Measurements from ENCODE around the gene ANGPTL1. TPM values are rescaled to one million over a fixed set of nuclear protein-coding genes. Genes with fewer than 3 reads are reported as not detected.

The ANGPTL1 gene
- polyA plus RNA-seq, 1 experiment, result 0.28 TPM

- no peaks in the 10 kb centered on the region for H3K36me3 ChIP-seq (ENCODE audit: control insufficient read depth, insufficient read depth, low read length)
- H3K27me3 ChIP-seq (ENCODE audit: control insufficient read depth, insufficient read depth, low read length), result no peaks in the 10 kb centered on the region
- POLR2A ChIA-PET, result no interaction called here
- no peak for DNase-seq (ENCODE audit: low read depth)
- H3K4me3 ChIP-seq (ENCODE audit: low read depth, low read length), result no peak overlapping the region
- CTCF ChIA-PET, result no interaction called here
- TF ChIP-seq CTCF (IDR thresholded peaks at IDR 0.05; ENCODE audit: insufficient read depth, low read depth, low read length), result no peak
Measured at GRCh38 chr1:178844436-178844835, 26.4 kb downstream of the ANGPTL1 start.

GRCh38 chr1:178825167-178825566, 45.7 kb downstream of the ANGPTL1 start:
- H3K36me3 ChIP-seq (ENCODE audit: control insufficient read depth, insufficient read depth, low read length), result no peaks in the 10 kb centered on the region; the same call in 1 of the 2 replicates
- POLR2A ChIA-PET, result no interaction called here
- DNase-seq (ENCODE audit: low read depth), result no peak
- TF ChIP-seq CTCF (IDR thresholded peaks at IDR 0.05; ENCODE audit: insufficient read depth, low read depth, low read length), result no peak
- CTCF ChIA-PET, result interaction anchor here (1.2 kb wide), 1 partner anchor 9 kb away, joined by 3 read pairs; no protein-coding TSS in a partner anchor
- H3K4me3 ChIP-seq (ENCODE audit: low read depth, low read length), result no peak overlapping the region
- no peaks in the 10 kb centered on the region for H3K27me3 ChIP-seq (ENCODE audit: control insufficient read depth, insufficient read depth, low read length)

GRCh38 chr1:178821134-178821866, 49.6 kb downstream of the ANGPTL1 start:
- no peak for TF ChIP-seq CTCF (IDR thresholded peaks at IDR 0.05; ENCODE audit: insufficient read depth, low read depth, low read length)
- no peak for DNase-seq (ENCODE audit: low read depth)
- CTCF ChIA-PET, result interaction anchor here (0.6 kb wide), 1 partner anchor 564 kb away, joined by 4 read pairs; no protein-coding TSS in a partner anchor
- no peaks in the 10 kb centered on the region for H3K27me3 ChIP-seq (ENCODE audit: control insufficient read depth, insufficient read depth, low read length)
- POLR2A ChIA-PET, result no interaction called here
- no peaks in the 10 kb centered on the region; the same call in none of the 2 replicates for H3K36me3 ChIP-seq (ENCODE audit: control insufficient read depth, insufficient read depth, low read length)
- H3K4me3 ChIP-seq (ENCODE audit: low read depth, low read length), result no peak overlapping the region

- no peak overlapping the region for H3K4me3 ChIP-seq (ENCODE audit: low read depth, low read length)
- POLR2A ChIA-PET, result no interaction called here
- H3K27me3 ChIP-seq (ENCODE audit: control insufficient read depth, insufficient read depth, low read length), result no peaks in the 10 kb centered on the region
- TF ChIP-seq CTCF (IDR thresholded peaks at IDR 0.05; ENCODE audit: insufficient read depth, low read depth, low read length), result no peak
- H3K36me3 ChIP-seq (ENCODE audit: control insufficient read depth, insufficient read depth, low read length), result no peaks in the 10 kb centered on the region; the same call in none of the 2 replicates
- DNase-seq (ENCODE audit: low read depth), result no peak
- CTCF ChIA-PET, result no interaction called here
Measured at GRCh38 chr1:178819123-178819522, 51.8 kb downstream of the ANGPTL1 start.

- CTCF ChIA-PET, result no interaction called here
- peak; percentile 35 for DNase-seq (ENCODE audit: low read depth)
- POLR2A ChIA-PET, result no interaction called here
- TF ChIP-seq CTCF (IDR thresholded peaks at IDR 0.05; ENCODE audit: insufficient read depth, low read depth, low read length), result no peak
- Histone ChIP-seq H3K36me3 (ENCODE audit: control insufficient read depth, insufficient read depth, low read length) (no peaks in the 10 kb centered on the region; the same call in none of the 2 replicates), H3K4me3 (ENCODE audit: low read depth, low read length) (no peak overlapping the region), H3K27me3 (ENCODE audit: control insufficient read depth, insufficient read depth, low read length) (no peaks in the 10 kb centered on the region)
Measured at GRCh38 chr1:178818416-178818815, 52.5 kb downstream of the ANGPTL1 start.

Data from BJ (cell line).